Endodermal cell (in vitro differentiated cells): ENCODE results near the gene PDK3. TPM values are rescaled to one million over a fixed set of nuclear protein-coding genes. Genes with fewer than 3 reads are reported as not detected.

Source experiments
- DNase-seq: peaks from one replicate; pipeline ENCODE4 v3.0.0-alpha.2; 2017
- H3K27ac ChIP-seq: 2 replicates; pipeline ENCODE4 v1.5.1; 2013; ENCODE audit warnings: mild to moderate bottlenecking, low read depth, low read length, moderate library complexity
- H3K27me3 ChIP-seq: 2 replicates; pipeline ENCODE4 v1.6.1; 2013; ENCODE audit warnings: mild to moderate bottlenecking, low read length, moderate library complexity; ENCODE audit not compliant: insufficient read depth, control insufficient read depth, poor library complexity, severe bottlenecking
- H3K36me3 ChIP-seq: 2 replicates; pipeline ENCODE4 v1.7.0; 2013; ENCODE audit warnings: mild to moderate bottlenecking, low read length, moderate library complexity; ENCODE audit not compliant: control insufficient read depth, insufficient read depth
- H3K4me1 ChIP-seq: one replicate; pipeline ENCODE4 v1.7.0; 2013; ENCODE audit warnings: low read length; ENCODE audit not compliant: control insufficient read depth, insufficient read depth
- H3K4me3 ChIP-seq: 2 replicates; pipeline ENCODE4 v1.5.1; 2013; ENCODE audit warnings: mild to moderate bottlenecking, low read length, moderate library complexity
- H3K9ac ChIP-seq: 2 replicates; pipeline ENCODE4 v1.6.1; 2013; ENCODE audit warnings: mild to moderate bottlenecking, low read length, moderate library complexity; ENCODE audit not compliant: poor library complexity, severe bottlenecking; ENCODE audit errors: extremely low read depth
- H3K9me3 ChIP-seq: 2 replicates; pipeline ENCODE4 v1.6.1; 2013; ENCODE audit warnings: mild to moderate bottlenecking, low read length, moderate library complexity; ENCODE audit not compliant: control insufficient read depth
- H3K27ac Mint-ChIP-seq: 2 replicates; pipeline ENCODE4 v1.8.0; 2020; ENCODE audit warnings: mixed read lengths
- H3K27me3 Mint-ChIP-seq: 2 replicates; pipeline ENCODE4 v1.8.0; 2021; ENCODE audit warnings: mild to moderate bottlenecking, mixed read lengths; ENCODE audit not compliant: insufficient read depth
- H3K36me3 Mint-ChIP-seq: 2 replicates; pipeline ENCODE4 v1.8.0; 2020; ENCODE audit warnings: low read depth, mixed read lengths
- H3K4me1 Mint-ChIP-seq: 2 replicates; pipeline ENCODE4 v1.8.0; 2020; ENCODE audit warnings: mixed read lengths
- H3K4me3 Mint-ChIP-seq: 2 replicates; pipeline ENCODE4 v1.8.0; 2020; ENCODE audit warnings: mild to moderate bottlenecking, moderate library complexity, mixed read lengths
- H3K9me3 Mint-ChIP-seq: 2 replicates; pipeline ENCODE4 v1.8.0; 2020; ENCODE audit warnings: mild to moderate bottlenecking, mixed read lengths
- WGBS, 2 experiments: methylation state at CpG; one replicate each; pipeline versions ENCODE4 v1.1.5 to v1.1.7; 2013; ENCODE audit warnings: missing lambda C conversion rate in 2 of 2, mixed read lengths in 1 of 2; ENCODE audit not compliant: insufficient coverage in 1 of 2, insufficient read length in 1 of 2; 5-methylcytosine and 5-hydroxymethylcytosine counted together
- long read RNA-seq, 4 experiments: library from polyadenylated mRNA in 2 of 4; library from RNA in 1 of 4; library from capped mRNA in 1 of 4; stranded (forward) in 3 of 4; unstranded in 1 of 4; transcript quantifications; one replicate each; pipeline ENCODE4 v2.0.0, GENCODE V29; 2020 to 2021; ENCODE audit warnings: inconsistent platforms in 1 of 4
- polyA plus RNA-seq, 2 experiments: library from polyadenylated mRNA; stranded (reverse); fragments of 50-300 nt; gene quantifications; one replicate each; pipeline ENCODE4 v1.2.3, GENCODE V29; 2013
- total RNA-seq, 2 donors: library from RNA; stranded (reverse); fragmentation: NEBNext Ultra II Directional in 1 of 2; extraction: Animal tissue kit (Norgen Biotek cat#: 25700) in 1 of 2; gene quantifications; 2 replicates in 1 of 2; 3 replicates in 1 of 2; pipeline ENCODE4 v1.2.1, GENCODE V29; 2021
- TF ChIP-seq, protein P1 (sequence below): fragments of 200-600 bp; sonication (generic); conservative IDR thresholded peaks from 2 replicates; pipeline ENCODE4 v1.5.0; 2021; ENCODE audit warnings: antibody characterized with exemption, mild to moderate bottlenecking

The PDK3 gene
- total RNA-seq: 10 to 100 TPM; 14.9 to 21.9 TPM
- 10.3 TPM for polyA plus RNA-seq (2013, experiment 1 of 2)
- polyA plus RNA-seq (2013, experiment 2 of 2): 11.2 TPM
- long read RNA-seq, experiment 1, partial matches to known transcripts: 1 of 2 reads
- long read RNA-seq, experiment 1, other reads (novel, unspliced or antisense): 0 of 2 reads
- long read RNA-seq, experiment 2, transcript PDK3-202 (12 exons, 1,921 nt): major isoform, 6 of 19 reads
- long read RNA-seq, experiment 2, partial matches to known transcripts: 2 of 19 reads
- long read RNA-seq, experiment 2, other reads (novel, unspliced or antisense): 7 of 19 reads
- long read RNA-seq, experiment 3, transcript PDK3-201 (11 exons, 1,809 nt): minor isoform, 37 of 103 reads
- long read RNA-seq, experiment 3, transcript PDK3-202 (12 exons, 1,921 nt): major isoform, 59 of 103 reads
- long read RNA-seq, experiment 3, partial matches to known transcripts: 2 of 103 reads
- long read RNA-seq, experiment 3, other reads (novel, unspliced or antisense): 5 of 103 reads
- long read RNA-seq, experiment 4, partial matches to known transcripts: 2 of 7 reads
- long read RNA-seq, experiment 4, other reads (novel, unspliced or antisense): 3 of 7 reads

DNA sequence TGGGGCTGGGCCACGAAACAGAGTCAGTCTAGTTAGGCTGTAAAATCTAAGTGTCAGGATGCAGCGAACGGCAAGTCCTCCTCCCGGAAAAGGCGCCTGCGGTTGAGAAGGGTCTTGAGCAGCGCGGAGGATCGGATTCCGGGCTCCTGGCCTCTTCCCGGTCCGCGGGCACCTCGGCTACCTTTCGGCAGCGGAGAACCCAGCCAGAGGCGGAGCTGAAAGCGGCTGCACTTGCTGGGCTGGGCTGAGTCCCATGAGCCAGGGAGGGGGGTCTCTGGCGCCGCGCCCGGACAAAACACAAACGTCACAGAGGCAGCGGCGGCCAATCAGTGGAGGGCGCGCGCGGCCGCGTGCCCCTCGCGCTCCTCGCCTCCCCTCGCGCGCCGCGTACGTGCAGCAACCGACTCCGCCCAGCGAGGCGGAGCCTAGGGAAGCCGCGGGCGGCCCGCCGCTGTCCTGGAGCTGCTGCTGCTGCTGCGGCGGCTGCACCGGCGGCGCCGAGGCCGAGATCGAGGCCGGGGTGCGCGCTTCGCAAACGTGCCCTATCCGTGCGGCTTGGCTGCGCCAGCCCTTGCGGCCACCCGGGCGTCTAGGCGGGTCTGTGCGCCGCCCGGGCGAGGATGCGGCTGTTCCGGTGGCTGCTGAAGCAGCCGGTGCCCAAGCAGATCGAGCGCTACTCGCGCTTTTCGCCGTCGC is at the start of gene PDK3:
Gene PDK3, plus strand, starts transcription at position 451 of the 696 bp plus-strand sequence. Its CDS starts 170 bp downstream, at position 621.
- H3K27ac Mint-ChIP-seq: peak within 1 kb of the TSS; percentile 96
- Histone ChIP-seq H3K4me3 (peak within 1 kb of the TSS; percentile 82), H3K27ac (no peak within 1 kb of the TSS), H3K27me3 (no peaks in the 10 kb centered on the region), H3K36me3 (no peaks in the 10 kb centered on the region), H3K9me3 (no peaks in the 10 kb centered on the region), H3K4me1 (no peaks in the 10 kb centered on the region), H3K9ac (peak within 1 kb of the TSS; percentile 41)
- DNase-seq: peak; percentile 98
- peak within 1 kb of the TSS; percentile 78 for H3K4me3 Mint-ChIP-seq
- WGBS, 2 experiments: 0 to 2% methylated on average over 9 to 83 of the region's 83 CpGs
- peaks cover 6% of the 10 kb centered on the region for H3K27me3 Mint-ChIP-seq
- no peaks in the 10 kb centered on the region for H3K9me3 Mint-ChIP-seq
- peaks cover 10% of the 10 kb centered on the region for H3K4me1 Mint-ChIP-seq
- TF ChIP-seq, protein P1, sequence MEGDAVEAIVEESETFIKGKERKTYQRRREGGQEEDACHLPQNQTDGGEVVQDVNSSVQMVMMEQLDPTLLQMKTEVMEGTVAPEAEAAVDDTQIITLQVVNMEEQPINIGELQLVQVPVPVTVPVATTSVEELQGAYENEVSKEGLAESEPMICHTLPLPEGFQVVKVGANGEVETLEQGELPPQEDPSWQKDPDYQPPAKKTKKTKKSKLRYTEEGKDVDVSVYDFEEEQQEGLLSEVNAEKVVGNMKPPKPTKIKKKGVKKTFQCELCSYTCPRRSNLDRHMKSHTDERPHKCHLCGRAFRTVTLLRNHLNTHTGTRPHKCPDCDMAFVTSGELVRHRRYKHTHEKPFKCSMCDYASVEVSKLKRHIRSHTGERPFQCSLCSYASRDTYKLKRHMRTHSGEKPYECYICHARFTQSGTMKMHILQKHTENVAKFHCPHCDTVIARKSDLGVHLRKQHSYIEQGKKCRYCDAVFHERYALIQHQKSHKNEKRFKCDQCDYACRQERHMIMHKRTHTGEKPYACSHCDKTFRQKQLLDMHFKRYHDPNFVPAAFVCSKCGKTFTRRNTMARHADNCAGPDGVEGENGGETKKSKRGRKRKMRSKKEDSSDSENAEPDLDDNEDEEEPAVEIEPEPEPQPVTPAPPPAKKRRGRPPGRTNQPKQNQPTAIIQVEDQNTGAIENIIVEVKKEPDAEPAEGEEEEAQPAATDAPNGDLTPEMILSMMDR: no peak
- no peaks in the 10 kb centered on the region for H3K36me3 Mint-ChIP-seq

DNA sequence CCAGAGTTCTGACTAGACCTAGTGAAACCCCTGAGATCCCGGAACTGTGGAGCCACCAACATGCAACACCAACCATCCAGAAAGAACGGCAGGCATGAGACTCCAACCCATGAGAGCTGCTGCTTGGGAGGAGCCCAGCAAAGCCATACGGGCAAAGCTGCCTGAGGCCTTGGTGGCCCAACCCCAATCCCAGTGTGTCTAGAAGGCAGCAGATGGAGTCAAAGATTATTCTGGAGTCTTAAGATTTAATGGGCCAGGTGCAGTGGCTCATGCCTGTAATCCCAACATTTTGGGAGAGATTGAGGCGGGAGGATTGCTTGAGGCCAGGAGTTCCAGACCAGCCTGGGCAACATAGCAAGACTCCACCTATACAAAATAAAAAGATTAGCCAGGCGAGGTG is 49.2 kb upstream of the PDK3 start:
- Mint-ChIP-seq H3K4me1 (peaks cover 11% of the 10 kb centered on the region), H3K36me3 (no peaks in the 10 kb centered on the region)
- TF ChIP-seq, protein P1: no peak

DNA sequence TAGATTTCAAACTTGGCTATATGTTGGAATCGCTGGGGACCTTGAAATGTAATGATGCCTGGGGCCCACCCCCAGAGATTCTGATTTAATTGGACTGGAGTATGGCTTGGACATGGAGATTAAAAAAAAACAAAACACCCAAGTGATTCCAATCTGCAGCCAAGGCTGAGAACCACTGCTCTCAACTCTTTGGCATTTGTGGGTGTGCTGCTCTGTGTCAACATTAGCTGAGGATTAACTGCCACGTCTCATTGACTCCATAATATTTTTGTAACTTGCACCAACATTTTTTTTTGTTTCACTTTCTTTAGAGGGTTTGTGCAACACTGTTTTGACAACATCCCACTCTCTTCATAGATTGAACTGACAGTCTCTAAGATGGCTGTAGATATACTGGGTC is 41.1 kb upstream of the PDK3 start:
- Mint-ChIP-seq H3K9me3 (peaks cover 12% of the 10 kb centered on the region), H3K36me3 (no peaks in the 10 kb centered on the region), H3K27ac (no peak overlapping the region), H3K4me3 (no peak overlapping the region), H3K4me1 (no peaks in the 10 kb centered on the region), H3K27me3 (peaks cover 4% of the 10 kb centered on the region)
- Histone ChIP-seq H3K9me3 (no peaks in the 10 kb centered on the region), H3K9ac (no peak overlapping the region), H3K27ac (no peak overlapping the region), H3K4me3 (no peak overlapping the region), H3K27me3 (no peaks in the 10 kb centered on the region), H3K4me1 (no peaks in the 10 kb centered on the region), H3K36me3 (no peaks in the 10 kb centered on the region)
- WGBS, 2 experiments: 88% methylated on average over 2 of the region's 2 CpGs; no CpG with 5 or more reads in 1 of the 2 experiments
- no peak for DNase-seq
- TF ChIP-seq, protein P1: no peak

More for the DNA sequence above, 49.2 kb upstream of the PDK3 start:
- H3K9ac ChIP-seq: no peak overlapping the region
- Mint-ChIP-seq H3K4me3 (no peak overlapping the region), H3K27me3 (peaks cover 28% of the 10 kb centered on the region), H3K9me3 (peaks cover 13% of the 10 kb centered on the region), H3K27ac (no peak overlapping the region)
- 93% methylated on average over 5 of the region's 5 CpGs; no CpG with 5 or more reads in 1 of the 2 experiments for WGBS, 2 experiments
- no peaks in the 10 kb centered on the region for H3K27me3 ChIP-seq
- no peak overlapping the region for H3K27ac ChIP-seq
- H3K4me1 ChIP-seq: no peaks in the 10 kb centered on the region
- no peak overlapping the region for H3K4me3 ChIP-seq
- no peak for DNase-seq
- H3K36me3 ChIP-seq: no peaks in the 10 kb centered on the region
- no peaks in the 10 kb centered on the region for H3K9me3 ChIP-seq
